Neural cell (in vitro differentiated cells): Measurements from ENCODE around the gene BMP2K.

ENCODE experiments used
- EP300 ChIP-seq: fragments of 450-650 bp; conservative IDR thresholded peaks from 2 replicates; pipeline ENCODE4 v1.6.1; 2014; ENCODE audit warnings: antibody characterized with exemption, mild to moderate bottlenecking, moderate library complexity; ENCODE audit not compliant: poor library complexity, severe bottlenecking
- EZH2 ChIP-seq: fragments of 200-600, 300-800 bp; shearing (Covaris generic), sonication (generic); IDR thresholded peaks from 2 replicates; pipeline ENCODE4 v1.6.1; 2014; ENCODE audit warnings: antibody characterized with exemption, low read length, borderline replicate concordance, mild to moderate bottlenecking; ENCODE audit not compliant: insufficient read depth, poor library complexity, severe bottlenecking
- POLR2AphosphoS5 ChIP-seq: IDR thresholded peaks from 2 replicates; pipeline ENCODE4 v1.6.1; 2012
- RAD21 ChIP-seq: fragments of 450-650 bp; conservative IDR thresholded peaks from 2 replicates; pipeline ENCODE4 v1.6.1; 2014; ENCODE audit warnings: antibody characterized with exemption, mild to moderate bottlenecking, moderate library complexity
- TAF1 ChIP-seq: IDR thresholded peaks from 2 replicates; pipeline ENCODE4 v1.6.1; 2012; ENCODE audit warnings: low read depth
- TF ChIP-seq, protein P1 (sequence below): fragments of 450-650 bp; IDR thresholded peaks from 2 replicates; pipeline ENCODE4 v1.5.1; 2014; ENCODE audit warnings: antibody characterized with exemption, mild to moderate bottlenecking, moderate library complexity; ENCODE audit not compliant: poor library complexity, severe bottlenecking
- TF ChIP-seq, protein P2 (sequence below): IDR thresholded peaks from 2 replicates; pipeline ENCODE4 v1.6.1; 2012; ENCODE audit warnings: borderline replicate concordance

DNA sequence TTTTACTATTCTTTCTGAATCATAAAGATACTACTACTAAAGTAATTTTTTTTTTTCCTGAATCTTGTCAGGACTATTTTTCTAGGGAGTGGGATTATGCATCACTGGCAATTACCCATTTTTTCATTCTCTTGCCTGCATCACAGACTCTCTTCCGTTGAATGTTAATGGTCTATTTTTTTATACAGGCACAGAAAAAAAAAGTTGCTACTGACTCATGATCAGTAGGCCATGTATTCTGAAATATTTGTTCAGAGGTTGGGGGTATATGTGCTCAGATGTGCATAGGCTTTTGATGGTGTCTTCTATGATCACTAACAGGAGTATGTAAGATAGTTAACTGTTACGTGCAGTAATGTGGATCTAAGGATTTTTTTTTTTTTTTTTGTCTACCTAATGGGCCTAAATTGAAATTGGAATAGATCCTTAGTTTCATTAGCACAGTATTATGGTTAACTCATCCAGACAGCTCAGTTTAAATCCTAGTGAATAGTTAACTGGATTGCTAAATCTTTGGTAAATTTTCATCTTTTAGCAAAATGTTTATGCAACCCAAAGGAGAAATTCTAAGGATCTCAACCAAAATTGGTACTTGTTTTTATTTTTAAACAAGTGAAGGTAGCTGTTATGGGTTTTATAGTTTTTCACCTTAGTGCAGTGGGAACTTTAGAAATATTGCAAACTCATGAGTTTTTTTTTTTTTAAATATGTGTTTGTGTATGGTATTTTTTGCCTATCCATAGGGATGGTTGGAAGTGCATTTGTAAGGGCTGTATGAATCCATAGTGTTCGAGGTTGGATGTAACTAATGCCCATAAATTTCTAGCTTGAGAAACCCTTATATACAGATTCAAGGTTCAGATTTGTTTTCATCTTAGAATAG lies 12.1 kb downstream of the BMP2K start:
- TF ChIP-seq, protein P1, sequence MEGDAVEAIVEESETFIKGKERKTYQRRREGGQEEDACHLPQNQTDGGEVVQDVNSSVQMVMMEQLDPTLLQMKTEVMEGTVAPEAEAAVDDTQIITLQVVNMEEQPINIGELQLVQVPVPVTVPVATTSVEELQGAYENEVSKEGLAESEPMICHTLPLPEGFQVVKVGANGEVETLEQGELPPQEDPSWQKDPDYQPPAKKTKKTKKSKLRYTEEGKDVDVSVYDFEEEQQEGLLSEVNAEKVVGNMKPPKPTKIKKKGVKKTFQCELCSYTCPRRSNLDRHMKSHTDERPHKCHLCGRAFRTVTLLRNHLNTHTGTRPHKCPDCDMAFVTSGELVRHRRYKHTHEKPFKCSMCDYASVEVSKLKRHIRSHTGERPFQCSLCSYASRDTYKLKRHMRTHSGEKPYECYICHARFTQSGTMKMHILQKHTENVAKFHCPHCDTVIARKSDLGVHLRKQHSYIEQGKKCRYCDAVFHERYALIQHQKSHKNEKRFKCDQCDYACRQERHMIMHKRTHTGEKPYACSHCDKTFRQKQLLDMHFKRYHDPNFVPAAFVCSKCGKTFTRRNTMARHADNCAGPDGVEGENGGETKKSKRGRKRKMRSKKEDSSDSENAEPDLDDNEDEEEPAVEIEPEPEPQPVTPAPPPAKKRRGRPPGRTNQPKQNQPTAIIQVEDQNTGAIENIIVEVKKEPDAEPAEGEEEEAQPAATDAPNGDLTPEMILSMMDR = no peak
- TF ChIP-seq EP300 (no peak), POLR2AphosphoS5 (no peak), TAF1 (no peak), RAD21 (no peak), EZH2 (no peak)
- TF ChIP-seq, protein P2, sequence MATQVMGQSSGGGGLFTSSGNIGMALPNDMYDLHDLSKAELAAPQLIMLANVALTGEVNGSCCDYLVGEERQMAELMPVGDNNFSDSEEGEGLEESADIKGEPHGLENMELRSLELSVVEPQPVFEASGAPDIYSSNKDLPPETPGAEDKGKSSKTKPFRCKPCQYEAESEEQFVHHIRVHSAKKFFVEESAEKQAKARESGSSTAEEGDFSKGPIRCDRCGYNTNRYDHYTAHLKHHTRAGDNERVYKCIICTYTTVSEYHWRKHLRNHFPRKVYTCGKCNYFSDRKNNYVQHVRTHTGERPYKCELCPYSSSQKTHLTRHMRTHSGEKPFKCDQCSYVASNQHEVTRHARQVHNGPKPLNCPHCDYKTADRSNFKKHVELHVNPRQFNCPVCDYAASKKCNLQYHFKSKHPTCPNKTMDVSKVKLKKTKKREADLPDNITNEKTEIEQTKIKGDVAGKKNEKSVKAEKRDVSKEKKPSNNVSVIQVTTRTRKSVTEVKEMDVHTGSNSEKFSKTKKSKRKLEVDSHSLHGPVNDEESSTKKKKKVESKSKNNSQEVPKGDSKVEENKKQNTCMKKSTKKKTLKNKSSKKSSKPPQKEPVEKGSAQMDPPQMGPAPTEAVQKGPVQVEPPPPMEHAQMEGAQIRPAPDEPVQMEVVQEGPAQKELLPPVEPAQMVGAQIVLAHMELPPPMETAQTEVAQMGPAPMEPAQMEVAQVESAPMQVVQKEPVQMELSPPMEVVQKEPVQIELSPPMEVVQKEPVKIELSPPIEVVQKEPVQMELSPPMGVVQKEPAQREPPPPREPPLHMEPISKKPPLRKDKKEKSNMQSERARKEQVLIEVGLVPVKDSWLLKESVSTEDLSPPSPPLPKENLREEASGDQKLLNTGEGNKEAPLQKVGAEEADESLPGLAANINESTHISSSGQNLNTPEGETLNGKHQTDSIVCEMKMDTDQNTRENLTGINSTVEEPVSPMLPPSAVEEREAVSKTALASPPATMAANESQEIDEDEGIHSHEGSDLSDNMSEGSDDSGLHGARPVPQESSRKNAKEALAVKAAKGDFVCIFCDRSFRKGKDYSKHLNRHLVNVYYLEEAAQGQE = no peak
